HFF-Myc (cell line): ENCODE results near the gene SNRK.

Experiments
- DNase-seq: peaks from one replicate; pipeline ENCODE4 v3.0.0-alpha.2; 2011; ENCODE audit warnings: low read depth; ENCODE audit errors: extremely low read depth
- H3K4me3 ChIP-seq: replicated peaks from 2 replicates; pipeline ENCODE4 v1.5.1; 2011; ENCODE audit warnings: low read depth, mild to moderate bottlenecking, control low read depth, low read length
- CTCF ChIP-seq: IDR thresholded peaks from 2 replicates; pipeline ENCODE4 v1.5.1; 2012; ENCODE audit warnings: mild to moderate bottlenecking, low read depth, low read length, control low read depth; ENCODE audit errors: missing control alignments

Gene SNRK

GRCh38 chr3:43266995-43267394, 19.3 kb upstream of the SNRK start:
- no peak overlapping the region for H3K4me3 ChIP-seq
- no peak for TF ChIP-seq CTCF
- no peak for DNase-seq

GRCh38 chr3:43268636-43269035, 17.7 kb upstream of the SNRK start:
- no peak overlapping the region for H3K4me3 ChIP-seq
- TF ChIP-seq CTCF, result no peak
- DNase-seq, result no peak

GRCh38 chr3:43270078-43270477, 16.3 kb upstream of the SNRK start:
- no peak for DNase-seq
- TF ChIP-seq CTCF, result no peak

GRCh38 chr3:43273416-43273815, 12.9 kb upstream of the SNRK start:
- TF ChIP-seq CTCF, result no peak
- H3K4me3 ChIP-seq, result no peak overlapping the region
- no peak for DNase-seq

More at GRCh38 chr3:43270078-43270477, 16.3 kb upstream of the SNRK start:
- H3K4me3 ChIP-seq, result no peak overlapping the region

- H3K4me3 ChIP-seq, result no peak overlapping the region
Observed at GRCh38 chr3:43279082-43279481, 7.3 kb upstream of the SNRK start.

GRCh38 chr3:43279532-43279931, 6.8 kb upstream of the SNRK start:
- no peak for DNase-seq
- H3K4me3 ChIP-seq, result no peak overlapping the region
- no peak for TF ChIP-seq CTCF

More at GRCh38 chr3:43279082-43279481, 7.3 kb upstream of the SNRK start:
- no peak for TF ChIP-seq CTCF
- DNase-seq, result no peak

- H3K4me3 ChIP-seq, result no peak overlapping the region
- DNase-seq, result no peak
- no peak for TF ChIP-seq CTCF
Observed at GRCh38 chr3:43281020-43281419, 5.3 kb upstream of the SNRK start.
